Measurements from ENCODE around the gene CDH13.

CDH13 gene

GRCh38 chr16:83714286-83714685 is 1087.5 kb downstream of the CDH13 start:
- DNase-seq (ENCODE audit: low read depth, low spot score) = no peak

DNA sequence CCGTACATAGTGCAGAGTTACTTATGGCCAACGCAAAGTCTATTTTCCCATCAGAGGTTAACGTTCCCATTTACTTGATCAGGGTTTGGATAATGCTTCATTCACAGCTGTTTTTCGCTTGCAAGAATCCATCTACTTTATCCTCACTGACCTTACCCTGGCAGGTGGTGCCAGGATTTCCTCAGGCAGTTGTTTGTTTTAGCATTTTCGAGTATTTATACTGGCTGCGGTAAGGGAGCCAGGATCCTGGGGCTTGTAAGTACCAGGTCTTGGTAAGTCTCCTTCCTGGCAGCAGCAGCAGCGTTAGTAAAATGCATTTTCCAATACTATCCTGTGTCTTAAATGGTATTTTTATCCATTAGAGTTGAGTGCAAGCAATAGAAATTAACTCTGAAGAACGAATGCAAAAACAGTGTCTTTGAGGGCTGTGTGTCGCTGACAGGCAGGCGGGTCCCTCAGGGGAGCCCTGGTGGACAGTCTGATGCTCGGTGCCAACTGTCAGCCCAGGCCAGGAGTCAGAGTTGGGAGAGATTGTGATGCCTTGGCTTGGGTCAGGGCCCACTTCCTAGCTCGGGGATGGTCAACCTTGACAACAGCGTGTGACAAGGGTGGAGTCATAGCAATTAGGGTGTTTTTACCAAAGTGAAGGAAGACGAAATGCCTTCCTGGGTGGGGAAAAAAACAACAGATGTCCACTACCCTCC is 1088.6 kb downstream of the CDH13 start:
- peak; percentile 12 for DNase-seq (ENCODE audit: low read depth, low spot score)

DNA sequence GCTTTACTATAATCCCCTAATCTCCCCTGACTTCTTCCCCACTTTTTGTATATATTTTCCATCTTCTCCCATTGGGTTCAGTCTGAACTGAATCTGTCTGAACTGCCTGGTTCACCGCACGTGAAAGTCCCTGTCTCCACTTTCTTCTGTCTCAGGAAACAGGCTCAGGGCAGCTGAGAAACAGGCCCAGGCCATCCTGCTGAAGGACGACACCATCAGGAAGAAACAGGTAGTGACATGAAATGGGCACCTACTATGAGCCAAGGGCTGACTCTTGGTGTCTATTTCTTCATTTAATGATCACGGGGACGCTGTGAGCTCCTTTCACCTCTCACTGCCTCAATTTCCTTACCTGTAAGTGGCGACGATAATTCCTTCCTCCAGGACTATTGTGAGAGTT is 1090.5 kb downstream of the CDH13 start:
- DNase-seq (ENCODE audit: low read depth, low spot score) = no peak

DNA sequence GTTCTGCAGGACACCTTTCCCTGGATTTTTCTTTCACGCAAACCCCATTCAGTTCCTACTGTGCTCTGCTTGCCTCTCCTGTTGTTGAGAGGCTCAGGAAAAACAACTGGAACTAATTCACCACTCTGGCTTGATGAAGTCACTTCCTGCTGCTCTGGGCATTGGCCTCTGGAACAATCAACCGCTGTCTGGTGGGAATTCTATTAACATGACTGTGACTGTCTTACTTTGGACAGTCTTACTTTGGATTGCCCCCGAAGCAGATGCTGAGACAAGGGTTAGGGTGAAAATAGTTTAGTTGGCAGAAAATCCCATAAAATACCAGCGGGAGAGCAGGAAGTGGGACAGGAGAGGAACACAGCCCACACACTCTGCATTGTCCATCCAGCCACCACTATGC is 1091.0 kb downstream of the CDH13 start:
- no peak for DNase-seq (ENCODE audit: low read depth, low spot score)

DNA sequence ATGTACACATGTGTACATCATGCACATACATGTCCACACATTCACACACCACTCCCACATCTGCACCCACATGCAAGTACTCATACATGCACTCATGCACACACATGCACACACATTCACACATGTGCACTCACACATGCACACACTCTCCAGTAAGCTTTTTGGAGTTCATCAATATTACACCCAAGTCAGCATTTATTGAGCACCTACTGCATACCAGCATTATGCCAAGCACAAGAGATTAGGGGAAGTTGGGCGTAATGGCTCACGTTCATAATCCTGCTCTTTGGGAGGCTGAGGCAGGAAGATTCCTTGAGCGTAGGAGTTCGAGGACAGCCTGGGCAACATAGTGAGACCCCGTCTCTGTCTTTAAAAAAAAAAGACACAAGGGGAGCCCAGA is 1093.4 kb downstream of the CDH13 start:
- DNase-seq (ENCODE audit: low read depth, low spot score) = no peak

GRCh38 chr16:83720981-83721380 is 1094.2 kb downstream of the CDH13 start:
- DNase-seq (ENCODE audit: low read depth, low spot score) = no peak

DNA sequence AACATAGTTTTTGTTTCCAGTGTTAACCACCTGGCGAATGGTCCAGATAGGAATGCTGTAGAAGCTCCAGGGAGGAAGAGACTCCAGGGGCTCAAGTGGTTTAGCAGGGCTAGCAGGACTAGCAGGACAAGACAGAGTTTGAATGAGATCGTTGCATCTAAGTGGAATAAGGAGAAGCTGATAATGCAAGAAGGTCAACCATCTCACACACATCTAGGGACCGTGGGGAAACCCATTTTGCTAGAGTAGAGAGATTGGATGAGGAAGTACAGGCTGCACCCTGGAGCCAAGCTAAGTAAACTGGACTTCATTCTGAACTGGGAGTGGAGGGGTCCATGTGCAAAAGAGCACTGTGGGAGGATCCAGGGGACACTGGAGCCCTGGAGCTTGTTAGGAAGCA is 1094.9 kb downstream of the CDH13 start:
- no peak for DNase-seq (ENCODE audit: low read depth, low spot score)

- DNase-seq (ENCODE audit: low read depth, low spot score) = no peak
Observed at GRCh38 chr16:83722456-83723183, 1095.9 kb downstream of the CDH13 start.

GRCh38 chr16:83723244-83723643 is 1096.5 kb downstream of the CDH13 start:
- no peak for DNase-seq (ENCODE audit: low read depth, low spot score)

DNA sequence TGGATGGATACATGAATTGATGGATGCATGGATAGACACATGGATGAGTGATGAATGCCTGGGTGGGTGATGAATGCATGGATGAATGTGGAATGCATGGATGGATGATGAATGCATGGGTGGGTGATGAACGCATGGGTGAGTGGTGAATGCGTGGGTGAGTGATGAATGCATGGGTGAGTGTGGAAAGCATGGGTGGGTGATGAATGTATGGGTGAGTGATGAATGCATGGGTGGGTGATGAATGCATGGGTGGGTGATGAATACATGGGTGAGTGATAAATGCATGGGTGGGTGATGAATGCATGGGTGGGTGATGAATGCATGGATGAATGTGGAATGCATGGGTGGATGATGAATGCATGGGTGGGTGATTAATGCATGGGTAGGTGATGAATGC is 1097.1 kb downstream of the CDH13 start:
- no peak for DNase-seq (ENCODE audit: low read depth, low spot score)

DNA sequence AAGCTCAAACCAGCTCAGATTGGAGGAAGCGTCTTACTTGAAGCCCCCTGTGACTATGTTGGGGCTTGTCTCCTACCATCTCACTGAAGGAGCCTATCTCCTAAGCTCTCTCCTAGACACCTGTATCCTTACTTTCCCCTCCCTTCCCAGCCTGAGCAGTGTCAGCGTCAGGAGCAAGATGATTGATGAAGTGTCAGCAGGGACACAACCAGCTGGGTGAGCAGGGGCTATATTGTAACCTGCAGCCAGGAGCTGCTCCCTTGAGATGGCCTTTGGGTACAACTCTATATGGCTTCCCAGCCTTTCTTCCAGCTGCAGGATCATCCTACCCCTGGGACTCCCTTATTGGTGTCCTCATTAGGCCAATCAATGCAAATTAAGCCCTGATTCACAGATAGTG is 1097.8 kb downstream of the CDH13 start:
- no peak for DNase-seq (ENCODE audit: low read depth, low spot score)

GRCh38 chr16:83725313-83725712 is 1098.5 kb downstream of the CDH13 start:
- DNase-seq (ENCODE audit: low read depth, low spot score) = no peak

DNA sequence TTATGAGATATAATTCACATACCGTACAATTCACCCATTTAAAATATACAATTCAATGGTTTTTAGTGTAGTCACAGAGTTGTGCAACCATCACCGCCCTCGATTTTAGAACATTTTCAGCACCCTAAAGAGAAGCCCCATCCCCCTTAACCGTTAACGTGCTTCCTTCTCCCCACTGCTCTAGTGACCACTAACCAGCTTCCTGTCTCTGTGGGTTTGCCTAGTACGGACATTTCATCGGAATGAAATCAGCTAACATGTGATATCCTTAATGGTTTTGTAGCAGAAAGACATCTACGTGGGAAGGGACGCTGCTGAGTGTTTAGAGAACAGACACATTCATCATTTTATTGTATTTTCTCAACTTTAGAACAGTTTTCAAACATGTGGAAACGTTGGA is 1100.2 kb downstream of the CDH13 start:
- DNase-seq (ENCODE audit: low read depth, low spot score) = no peak

DNA sequence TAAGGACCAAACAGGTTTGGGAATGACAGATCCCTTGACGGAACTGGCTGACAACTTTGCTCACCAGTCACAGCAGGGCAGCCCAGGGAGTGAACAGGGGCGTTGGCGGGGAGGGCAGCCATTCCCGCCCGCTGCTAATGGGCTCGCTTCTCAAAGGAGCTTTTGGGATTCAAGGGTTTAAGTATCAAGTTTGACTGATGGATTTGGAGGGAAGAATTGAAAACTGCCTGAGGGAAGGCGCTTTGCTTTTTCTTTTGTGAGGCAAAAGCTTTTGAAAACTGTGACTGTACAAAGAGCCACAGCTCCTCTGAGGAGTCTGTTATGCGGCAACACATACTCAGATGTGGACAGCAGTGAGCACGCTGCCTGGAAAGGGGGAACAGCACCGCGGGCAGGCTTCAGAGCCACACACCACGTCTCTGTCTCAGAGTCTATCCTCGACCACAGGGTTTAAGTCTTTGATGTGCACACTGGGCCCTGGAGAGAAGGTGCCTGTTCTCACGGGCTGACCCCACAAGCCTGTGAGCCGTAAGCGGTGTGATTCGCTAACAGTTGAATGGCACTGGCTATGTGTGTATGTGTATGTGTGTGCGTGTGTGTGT is 1101.1 kb downstream of the CDH13 start:
- DNase-seq (ENCODE audit: low read depth, low spot score) = no peak

DNA sequence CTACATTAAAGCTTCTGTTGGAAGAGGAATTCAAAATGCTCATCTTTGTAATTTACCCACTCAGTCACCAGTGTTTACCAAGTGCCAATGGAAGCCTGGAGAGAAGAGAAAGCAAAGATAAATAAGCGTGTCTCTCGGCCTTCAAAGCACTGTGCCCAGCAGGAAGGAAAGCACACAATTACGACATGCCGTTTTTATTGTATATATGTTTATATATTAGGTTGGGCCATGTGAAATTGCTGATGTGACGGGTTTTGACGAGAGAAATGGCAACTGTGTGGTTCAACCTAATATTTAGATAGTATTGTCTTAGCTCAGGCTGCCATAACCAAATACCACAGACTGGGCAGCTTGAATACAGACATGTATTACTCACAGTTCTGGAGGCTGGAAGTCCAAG is 1101.7 kb downstream of the CDH13 start:
- no peak for DNase-seq (ENCODE audit: low read depth, low spot score)

- DNase-seq (ENCODE audit: low read depth, low spot score) = no peak
Observed at GRCh38 chr16:83730812-83731211, 1104.0 kb downstream of the CDH13 start.

- no peak for DNase-seq (ENCODE audit: low read depth, low spot score)
Observed at GRCh38 chr16:83732536-83732935, 1105.8 kb downstream of the CDH13 start.

GRCh38 chr16:83733301-83733700 is 1106.5 kb downstream of the CDH13 start:
- no peak for DNase-seq (ENCODE audit: low read depth, low spot score)

GRCh38 chr16:83734136-83734535 is 1107.4 kb downstream of the CDH13 start:
- DNase-seq (ENCODE audit: low read depth, low spot score) = no peak

GRCh38 chr16:83737729-83738354 is 1111.1 kb downstream of the CDH13 start:
- DNase-seq (ENCODE audit: low read depth, low spot score) = no peak

DNA sequence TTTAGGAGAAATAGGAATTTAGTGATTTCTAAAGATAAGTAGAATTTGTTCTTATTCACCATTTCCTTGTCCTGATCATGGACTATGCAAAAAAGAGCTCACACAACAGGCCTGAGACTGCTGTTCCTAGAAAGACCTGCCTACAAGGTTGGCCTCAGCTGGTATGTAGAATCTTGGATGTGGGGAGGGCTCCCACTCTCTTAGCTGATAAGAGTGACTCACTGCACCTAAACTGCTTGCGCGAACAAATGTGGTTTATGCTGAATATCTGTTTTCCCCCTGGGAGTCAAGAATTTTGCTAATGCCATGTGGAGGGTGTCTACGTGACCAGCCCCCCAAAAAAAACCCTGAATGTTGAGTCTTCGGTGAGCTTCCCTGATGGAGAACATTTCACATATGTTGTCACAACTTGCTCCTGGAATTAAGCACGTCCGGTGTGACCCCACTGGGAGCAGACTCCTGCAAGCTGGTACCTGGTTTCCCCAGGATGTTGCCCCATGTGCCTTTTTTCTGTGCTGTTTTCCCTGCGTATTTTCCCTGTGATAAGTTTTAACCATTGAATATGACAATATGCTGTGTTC is 1112.2 kb downstream of the CDH13 start:
- DNase-seq (ENCODE audit: low read depth, low spot score) = no peak

Measured in brain pericyte (primary cell).